ENCODE results near the gene AHRR.

GRCh38 chr5:418162-419121 lies 96.9 kb downstream of the AHRR start:
- TF ChIP-seq POLR2A (IDR thresholded peaks at IDR 0.05) = no peak
- TF ChIP-seq, protein P1, sequence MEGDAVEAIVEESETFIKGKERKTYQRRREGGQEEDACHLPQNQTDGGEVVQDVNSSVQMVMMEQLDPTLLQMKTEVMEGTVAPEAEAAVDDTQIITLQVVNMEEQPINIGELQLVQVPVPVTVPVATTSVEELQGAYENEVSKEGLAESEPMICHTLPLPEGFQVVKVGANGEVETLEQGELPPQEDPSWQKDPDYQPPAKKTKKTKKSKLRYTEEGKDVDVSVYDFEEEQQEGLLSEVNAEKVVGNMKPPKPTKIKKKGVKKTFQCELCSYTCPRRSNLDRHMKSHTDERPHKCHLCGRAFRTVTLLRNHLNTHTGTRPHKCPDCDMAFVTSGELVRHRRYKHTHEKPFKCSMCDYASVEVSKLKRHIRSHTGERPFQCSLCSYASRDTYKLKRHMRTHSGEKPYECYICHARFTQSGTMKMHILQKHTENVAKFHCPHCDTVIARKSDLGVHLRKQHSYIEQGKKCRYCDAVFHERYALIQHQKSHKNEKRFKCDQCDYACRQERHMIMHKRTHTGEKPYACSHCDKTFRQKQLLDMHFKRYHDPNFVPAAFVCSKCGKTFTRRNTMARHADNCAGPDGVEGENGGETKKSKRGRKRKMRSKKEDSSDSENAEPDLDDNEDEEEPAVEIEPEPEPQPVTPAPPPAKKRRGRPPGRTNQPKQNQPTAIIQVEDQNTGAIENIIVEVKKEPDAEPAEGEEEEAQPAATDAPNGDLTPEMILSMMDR (IDR thresholded peaks at IDR 0.05) = no peak
